GM19468 (cell line): ENCODE measurements around the gene CTNNB1.

Source experiments
- ATAC-seq: cut with Tn5 transposase; IDR thresholded peaks from one replicate; pipeline ENCODE4 v1.9.1; 2021; ENCODE audit warnings: mild to moderate bottlenecking, moderate library complexity, moderate number of reproducible peaks; ENCODE audit not compliant: unreplicated experiment; ENCODE audit errors: extremely low read depth

Gene CTNNB1

GRCh38 chr3:41212088-41212487 lies 12.8 kb downstream of the CTNNB1 start:
- ATAC-seq: no peak

- ATAC-seq: no peak
These were observed 14.3 kb downstream of the CTNNB1 start for GRCh38 chr3:41213588-41213987.

- ATAC-seq: no peak
These were observed 17.1 kb downstream of the CTNNB1 start for GRCh38 chr3:41216422-41216821.

GRCh38 chr3:41216993-41217392 lies 17.7 kb downstream of the CTNNB1 start:
- ATAC-seq: no peak

- no peak for ATAC-seq
These were observed 20.1 kb downstream of the CTNNB1 start for GRCh38 chr3:41219424-41219823.

- ATAC-seq: no peak
These were observed 21.8 kb downstream of the CTNNB1 start for GRCh38 chr3:41220906-41221677.

- no peak for ATAC-seq
These were observed 22.7 kb downstream of the CTNNB1 start for GRCh38 chr3:41222012-41222411.

GRCh38 chr3:41222501-41222900 lies 23.2 kb downstream of the CTNNB1 start:
- no peak for ATAC-seq

GRCh38 chr3:41223078-41223477 lies 23.8 kb downstream of the CTNNB1 start:
- ATAC-seq: no peak

GRCh38 chr3:41223691-41224090 lies 24.4 kb downstream of the CTNNB1 start:
- no peak for ATAC-seq

- ATAC-seq: no peak
These were observed 25.0 kb downstream of the CTNNB1 start for GRCh38 chr3:41224120-41224806.

GRCh38 chr3:41234823-41235721 lies 35.8 kb downstream of the CTNNB1 start:
- ATAC-seq: no peak

- ATAC-seq: no peak
These were observed 36.9 kb downstream of the CTNNB1 start for GRCh38 chr3:41236228-41236627.

GRCh38 chr3:41237907-41238306 lies 38.6 kb downstream of the CTNNB1 start:
- ATAC-seq: no peak

GRCh38 chr3:41239587-41239986 lies 40.3 kb downstream of the CTNNB1 start:
- no peak for ATAC-seq

- no peak for ATAC-seq
These were observed 41.9 kb downstream of the CTNNB1 start for GRCh38 chr3:41241161-41241560.

- ATAC-seq: no peak
These were observed 42.7 kb downstream of the CTNNB1 start for GRCh38 chr3:41241800-41242571.

GRCh38 chr3:41243183-41243582 lies 43.9 kb downstream of the CTNNB1 start:
- ATAC-seq: no peak

GRCh38 chr3:41244620-41245336 lies 45.5 kb downstream of the CTNNB1 start:
- ATAC-seq: no peak
